Endothelial cell of umbilical vein (primary cell): ENCODE measurements around the gene COPZ2. TPM values are rescaled to one million over a fixed set of nuclear protein-coding genes. Genes with fewer than 3 reads are reported as not detected.
A peak's percentile ranks its signal among the peaks of the same experiment; 100 is the strongest.

ENCODE experiments used
- BruUV-seq: library from RNA; stranded (reverse); fragments of 400-500 nt; replicated peaks from 2 replicates; lab custom pipeline; 2021; lab: Mats Ljungman, UMichigan
- CTCF ChIA-PET: fragments of 300-600, 350-600 bp; sonication (Branson Sonifier 250); formaldehyde crosslinking; loops from one replicate; lab custom pipeline; 2021; ENCODE audit warnings: antibody characterized with exemption, inconsistent platforms; lab: Charles Lee
- POLR2A ChIA-PET: fragments of 300-600, 350-600 bp; sonication (Branson Sonifier 250); formaldehyde crosslinking; loops from one replicate; lab custom pipeline; 2021; ENCODE audit warnings: antibody characterized with exemption, inconsistent platforms; lab: Charles Lee
- DNase-seq: peaks from one replicate; pipeline ENCODE4 v3.0.0-alpha.2; 2011; ENCODE audit warnings: low read depth, low spot score
- FAIRE-seq: peaks from 2 replicates; lab custom pipeline; 2011; peaks lifted over from hg19 to GRCh38; lab: Jason Lieb, UNC
- H2AFZ ChIP-seq: 2 replicates; pipeline ENCODE4 v1.6.0; 2012; ENCODE audit warnings: low read depth, low read length, control low read depth, inconsistent platforms
- H3K27ac ChIP-seq: 2 replicates; pipeline ENCODE4 v1.5.1; 2011; ENCODE audit warnings: low read depth, mild to moderate bottlenecking, control low read depth, low read length, moderate library complexity; ENCODE audit not compliant: insufficient read depth
- H3K27me3 ChIP-seq, 2 experiments: 2 replicates each; pipeline versions ENCODE4 v1.6.0 to v1.6.1; 2011; ENCODE audit warnings: low read length in 2 of 2, mixed read lengths in 1 of 2; ENCODE audit not compliant: control insufficient read depth in 2 of 2, insufficient read depth in 2 of 2
- H3K36me3 ChIP-seq, 2 experiments: 2 replicates in 1 of 2; 3 replicates in 1 of 2; pipeline ENCODE4 v1.5.1; 2011; ENCODE audit warnings: low read length in 2 of 2, mild to moderate bottlenecking in 1 of 2, moderate library complexity in 1 of 2; ENCODE audit not compliant: control insufficient read depth in 2 of 2, insufficient read depth in 2 of 2; ENCODE audit errors: extremely low read depth in 1 of 2
- H3K4me1 ChIP-seq: 3 replicates; pipeline ENCODE4 v1.5.1; 2011; ENCODE audit warnings: mild to moderate bottlenecking, low read length; ENCODE audit not compliant: control insufficient read depth, insufficient read depth; ENCODE audit errors: extremely low read depth
- H3K4me2 ChIP-seq: 2 replicates; pipeline ENCODE4 v1.6.1; 2011; ENCODE audit warnings: low read length, control low read depth, mixed read lengths; ENCODE audit not compliant: insufficient read depth
- H3K4me3 ChIP-seq, 3 experiments: fragments of 200-600 bp in 1 of 3; sonication (generic), shearing (Covaris generic) in 1 of 3; replicated peaks in 1 of 3; 2 replicates each; pipeline ENCODE4 v1.5.1; 2011 to 2016; ENCODE audit warnings: control low read depth in 3 of 3, low read length in 3 of 3, mild to moderate bottlenecking in 2 of 3, inconsistent platforms in 1 of 3, low read depth in 1 of 3, moderate library complexity in 1 of 3; ENCODE audit not compliant: insufficient read depth in 1 of 3
- H3K79me2 ChIP-seq: 2 replicates; pipeline ENCODE4 v1.6.0; 2012; ENCODE audit warnings: low read length, inconsistent platforms; ENCODE audit not compliant: control insufficient read depth, insufficient read depth
- H3K9ac ChIP-seq: replicated peaks from 2 replicates; pipeline ENCODE3; 2011; ENCODE audit warnings: low read length, control low read depth; ENCODE audit not compliant: insufficient read depth; ENCODE audit errors: extremely low read depth
- H3K9me1 ChIP-seq: replicated peaks from 3 replicates; pipeline ENCODE4 v1.6.0; 2011; ENCODE audit warnings: mild to moderate bottlenecking, low read length; ENCODE audit not compliant: control insufficient read depth, insufficient read depth; ENCODE audit errors: extremely low read depth
- H3K9me3 ChIP-seq: replicated peaks from 2 replicates; pipeline ENCODE4 v1.5.1; 2012; ENCODE audit warnings: low read length, inconsistent platforms; ENCODE audit not compliant: control insufficient read depth, insufficient read depth
- H4K20me1 ChIP-seq: replicated peaks from 2 replicates; pipeline ENCODE3; 2011; ENCODE audit warnings: mild to moderate bottlenecking, low read length; ENCODE audit not compliant: control insufficient read depth, insufficient read depth; ENCODE audit errors: extremely low read depth
- dilution Hi-C: fragments of 300-500 bp; cut with MboI; formaldehyde crosslinking; loops from one replicate; pipeline ENCODE4 v1.15.0; 2019; ENCODE audit warnings: low sequenced_read_pairs; ENCODE audit not compliant: extremely low pct_ligation_motif_present
- intact Hi-C: fragments of 100-400 bp; cut with micrococcal nuclease; formaldehyde crosslinking; loops from one replicate; pipeline ENCODE4 v1.10.0; 2022
- microRNA counts: library from miRNA; unstranded; fragments of <30 nt; microRNA quantifications from one replicate; lab custom pipeline; 2016
- microRNA-seq: library from miRNA; unstranded; fragments of <30 nt; microRNA quantifications from one replicate; pipeline ENCODE4 v1.2.0, GENCODE V29; 2021; ENCODE audit warnings: borderline number of aligned reads, borderline replicate concordance
- polyA plus RNA-seq, 4 experiments: library from polyadenylated mRNA; depleted of rRNA in 3 of 4; stranded (reverse) in 3 of 4; unstranded in 1 of 4; fragments of >200 nt; gene quantifications; 2 replicates each; pipeline versions ENCODE4 v1.2.1 to v1.2.3, GENCODE V29; 2011 to 2012; ENCODE audit warnings: missing spikeins in 1 of 4
- small RNA-seq: library from RNA; depleted of rRNA; stranded (forward); fragments of <200 nt; gene quantifications from one replicate; pipeline ENCODE3, GENCODE V24; 2012; ENCODE audit warnings: low replicate concordance, low read depth; ENCODE audit not compliant: insufficient read depth, insufficient read length
- total RNA-seq: library from RNA; stranded (reverse); gene quantifications from 2 replicates; pipeline ENCODE4 v1.2.3, GENCODE V29; 2021
- TF ChIP-seq, protein P1 (sequence below), 2 donors: IDR thresholded peaks; 1 replicate in 1 of 2; 2 replicates in 1 of 2; pipeline ENCODE4 v1.5.1; 2011; ENCODE audit warnings: low read length in 2 of 2, mild to moderate bottlenecking in 2 of 2, moderate library complexity in 2 of 2, control low read depth in 1 of 2, inconsistent platforms in 1 of 2, low read depth in 1 of 2; ENCODE audit not compliant: insufficient read depth in 1 of 2; ENCODE audit errors: extremely low read depth in 1 of 2
- TF ChIP-seq, protein P2 (sequence below): IDR thresholded peaks from 2 replicates; pipeline ENCODE4 v1.6.1; 2011; ENCODE audit not compliant: insufficient read depth, insufficient read length

Gene COPZ2
- total and polyA plus RNA-seq, 2 donors (not counting 3 experiments of a cell fraction or from before 2014, with no cell fraction given) = 16.3 to 28.1 TPM

DNA sequence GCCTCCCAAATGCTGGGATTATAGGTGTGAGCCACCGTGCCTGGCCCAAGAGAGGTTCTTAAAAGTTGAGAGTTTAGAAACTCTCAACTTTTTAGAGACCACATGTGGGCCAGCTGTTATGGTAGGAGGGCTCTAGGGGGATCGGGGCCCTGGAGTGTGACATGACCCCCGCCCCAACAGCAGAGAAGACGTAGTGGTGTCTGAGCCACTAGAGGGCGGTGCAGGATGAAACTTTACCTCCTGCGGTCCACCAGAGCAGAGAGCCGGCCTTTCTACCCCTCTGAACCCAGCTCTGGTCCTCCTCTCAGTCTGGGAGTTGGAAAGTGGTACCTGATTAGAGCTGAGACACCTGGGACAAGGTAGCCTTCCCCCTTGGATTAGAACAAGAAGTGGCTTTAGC, 59.3 kb downstream of the COPZ2 start:
- Histone ChIP-seq H3K9me1 (no peaks in the 10 kb centered on the region), H2AFZ (no peak overlapping the region), H3K9me3 (no peaks in the 10 kb centered on the region), H3K27me3 (no peaks in the 10 kb centered on the region), H3K27ac (no peak overlapping the region), H3K79me2 (no peaks in the 10 kb centered on the region), H3K4me2 (no peak overlapping the region), H3K4me1 (no peaks in the 10 kb centered on the region), H4K20me1 (no peaks in the 10 kb centered on the region), H3K4me3 (no peak overlapping the region), H3K9ac (no peak overlapping the region), H3K36me3 (peaks cover 0 to 47% of the 10 kb centered on the region in 2 experiments)
- TF ChIP-seq, protein P1, sequence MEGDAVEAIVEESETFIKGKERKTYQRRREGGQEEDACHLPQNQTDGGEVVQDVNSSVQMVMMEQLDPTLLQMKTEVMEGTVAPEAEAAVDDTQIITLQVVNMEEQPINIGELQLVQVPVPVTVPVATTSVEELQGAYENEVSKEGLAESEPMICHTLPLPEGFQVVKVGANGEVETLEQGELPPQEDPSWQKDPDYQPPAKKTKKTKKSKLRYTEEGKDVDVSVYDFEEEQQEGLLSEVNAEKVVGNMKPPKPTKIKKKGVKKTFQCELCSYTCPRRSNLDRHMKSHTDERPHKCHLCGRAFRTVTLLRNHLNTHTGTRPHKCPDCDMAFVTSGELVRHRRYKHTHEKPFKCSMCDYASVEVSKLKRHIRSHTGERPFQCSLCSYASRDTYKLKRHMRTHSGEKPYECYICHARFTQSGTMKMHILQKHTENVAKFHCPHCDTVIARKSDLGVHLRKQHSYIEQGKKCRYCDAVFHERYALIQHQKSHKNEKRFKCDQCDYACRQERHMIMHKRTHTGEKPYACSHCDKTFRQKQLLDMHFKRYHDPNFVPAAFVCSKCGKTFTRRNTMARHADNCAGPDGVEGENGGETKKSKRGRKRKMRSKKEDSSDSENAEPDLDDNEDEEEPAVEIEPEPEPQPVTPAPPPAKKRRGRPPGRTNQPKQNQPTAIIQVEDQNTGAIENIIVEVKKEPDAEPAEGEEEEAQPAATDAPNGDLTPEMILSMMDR (IDR thresholded peaks at IDR 0.05; ENCODE audit: extremely low read depth in 1 of 2, insufficient read depth in 1 of 2, low read depth in 1 of 2, low read length in 2 of 2) = peak; percentile 75 to 83
- TF ChIP-seq, protein P2, sequence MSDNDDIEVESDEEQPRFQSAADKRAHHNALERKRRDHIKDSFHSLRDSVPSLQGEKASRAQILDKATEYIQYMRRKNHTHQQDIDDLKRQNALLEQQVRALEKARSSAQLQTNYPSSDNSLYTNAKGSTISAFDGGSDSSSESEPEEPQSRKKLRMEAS = no peak
- FAIRE-seq (peak; percentile 85), DNase-seq (peak; percentile 48)
- intact Hi-C loops (loop anchor here (1.0 to 2.0 kb wide), 4 partner anchors 30 to 96 kb away; no protein-coding TSS in a partner anchor), dilution Hi-C loops (no loop called here)
- ChIA-PET POLR2A (no interaction called here), CTCF (interaction anchor here (0.6 to 15.7 kb wide), 23 partner anchors 8 to 153 kb away, joined by 3 to 469 read pairs (median 4); partner anchors contain the start of genes PNPO, PRR15L and SCRN2)
- no TSS peak for BruUV-seq

MicroRNAs encoded within 50 kb of the gene (microRNA counts, 767-probe panel; counts per million panel counts)
- microRNA hsa-miR-152 (lab: Ali Mortazavi, UCI) = 723 counts per million, percentile 96 among the panel's probes with 10 or more counts

Small RNA genes within 50 kb of the gene (microRNA-seq; reads per million reads assigned to microRNA genes)
- 95.2 reads per million, percentile 56 among the genes with 10 or more reads in this experiment for gene MIR152

Small RNA genes within 50 kb of the gene (small RNA-seq; reads per million reads assigned to genes)
- gene AC004477.2 = not detected
- gene MIR152 = 65.5 reads per million, percentile 95 among the genes with 10 or more reads in this experiment

Other genes with a start within 250 kb of the COPZ2 start
- 26.7 and 29.1 TPM in 2 replicates for gene OSBPL7, start 216.0 kb downstream of the COPZ2 start, total RNA-seq
- 16.2 and 19.2 TPM in 2 replicates for gene OSBPL7, start 216.0 kb downstream of the COPZ2 start, polyA plus RNA-seq
- 38.5 and 43.4 TPM in 2 replicates for gene MRPL10, start 206.3 kb downstream of the COPZ2 start, total RNA-seq
- gene MRPL10, start 206.3 kb downstream of the COPZ2 start, polyA plus RNA-seq = 84.0 and 88.1 TPM in 2 replicates
- 0.42 TPM in 1 of 2 replicates, not detected in the other for gene LRRC46, start 206.1 kb downstream of the COPZ2 start, total RNA-seq
- 0.13 and 0.36 TPM in 2 replicates for gene LRRC46, start 206.1 kb downstream of the COPZ2 start, polyA plus RNA-seq
- gene SCRN2, start 196.5 kb downstream of the COPZ2 start, total RNA-seq = 31.1 and 31.7 TPM in 2 replicates
- gene SCRN2, start 196.5 kb downstream of the COPZ2 start, polyA plus RNA-seq = 47.6 and 48.9 TPM in 2 replicates
- 0.90 and 1.3 TPM in 2 replicates for gene SP6, start 186.6 kb downstream of the COPZ2 start, total RNA-seq
- 0.11 and 0.13 TPM in 2 replicates for gene SP6, start 186.6 kb downstream of the COPZ2 start, polyA plus RNA-seq
- gene SP2, start 141.6 kb downstream of the COPZ2 start, total RNA-seq = 18.5 and 18.6 TPM in 2 replicates
- gene SP2, start 141.6 kb downstream of the COPZ2 start, polyA plus RNA-seq = 10.4 and 11.2 TPM in 2 replicates
- gene PNPO, start 96.2 kb downstream of the COPZ2 start, total RNA-seq = 20.6 and 22.0 TPM in 2 replicates
- 19.7 and 22.1 TPM in 2 replicates for gene PNPO, start 96.2 kb downstream of the COPZ2 start, polyA plus RNA-seq
- gene PRR15L, start 79.9 kb downstream of the COPZ2 start, total RNA-seq = not detected in 2 replicates
- not detected in 2 replicates for gene PRR15L, start 79.9 kb downstream of the COPZ2 start, polyA plus RNA-seq
- 109 and 122 TPM in 2 replicates for gene CDK5RAP3, start 66.7 kb downstream of the COPZ2 start, total RNA-seq
- 128 and 139 TPM in 2 replicates for gene CDK5RAP3, start 66.7 kb downstream of the COPZ2 start, polyA plus RNA-seq
- gene NFE2L1, start 10.6 kb upstream of the COPZ2 start, total RNA-seq = 204 and 236 TPM in 2 replicates
- gene NFE2L1, start 10.6 kb upstream of the COPZ2 start, polyA plus RNA-seq = 187 and 196 TPM in 2 replicates
- gene CBX1, start 63.7 kb upstream of the COPZ2 start, total RNA-seq = 95.2 and 102 TPM in 2 replicates
- 15.0 and 20.4 TPM in 2 replicates for gene CBX1, start 63.7 kb upstream of the COPZ2 start, polyA plus RNA-seq
- 23.4 and 26.4 TPM in 2 replicates for gene SNX11, start 70.0 kb upstream of the COPZ2 start, total RNA-seq
- 22.0 and 26.2 TPM in 2 replicates for gene SNX11, start 70.0 kb upstream of the COPZ2 start, polyA plus RNA-seq